Panc1 (cell line): Measurements from ENCODE around the gene BCORL1.

ENCODE experiments used
- POLR2AphosphoS5 ChIP-seq: IDR thresholded peaks from 2 replicates; pipeline ENCODE4 v1.6.1; 2012; ENCODE audit warnings: mild to moderate bottlenecking, low read depth, low read length, moderate library complexity
- SIN3A ChIP-seq: IDR thresholded peaks from 2 replicates; pipeline ENCODE4 v1.6.1; 2012; ENCODE audit warnings: low read depth, mild to moderate bottlenecking, low read length, moderate library complexity, borderline replicate concordance; ENCODE audit not compliant: insufficient read depth
- TCF7L2 ChIP-seq: IDR thresholded peaks from 2 replicates; pipeline ENCODE4 v1.6.1; 2011; ENCODE audit warnings: mild to moderate bottlenecking, low read depth, low read length, inconsistent platforms
- TF ChIP-seq, protein P1 (sequence below): fragments of 450-650 bp; IDR thresholded peaks from 2 replicates; pipeline ENCODE4 v1.5.1; 2017; ENCODE audit warnings: mild to moderate bottlenecking
- TF ChIP-seq, protein P2 (sequence below), 2 experiments: IDR thresholded peaks; 2 replicates each; pipeline ENCODE4 v1.6.1; 2011 to 2012; ENCODE audit warnings: low read depth in 2 of 2, control low read depth in 1 of 2, low read length in 1 of 2, mild to moderate bottlenecking in 1 of 2, moderate library complexity in 1 of 2; ENCODE audit not compliant: insufficient read depth in 1 of 2

DNA sequence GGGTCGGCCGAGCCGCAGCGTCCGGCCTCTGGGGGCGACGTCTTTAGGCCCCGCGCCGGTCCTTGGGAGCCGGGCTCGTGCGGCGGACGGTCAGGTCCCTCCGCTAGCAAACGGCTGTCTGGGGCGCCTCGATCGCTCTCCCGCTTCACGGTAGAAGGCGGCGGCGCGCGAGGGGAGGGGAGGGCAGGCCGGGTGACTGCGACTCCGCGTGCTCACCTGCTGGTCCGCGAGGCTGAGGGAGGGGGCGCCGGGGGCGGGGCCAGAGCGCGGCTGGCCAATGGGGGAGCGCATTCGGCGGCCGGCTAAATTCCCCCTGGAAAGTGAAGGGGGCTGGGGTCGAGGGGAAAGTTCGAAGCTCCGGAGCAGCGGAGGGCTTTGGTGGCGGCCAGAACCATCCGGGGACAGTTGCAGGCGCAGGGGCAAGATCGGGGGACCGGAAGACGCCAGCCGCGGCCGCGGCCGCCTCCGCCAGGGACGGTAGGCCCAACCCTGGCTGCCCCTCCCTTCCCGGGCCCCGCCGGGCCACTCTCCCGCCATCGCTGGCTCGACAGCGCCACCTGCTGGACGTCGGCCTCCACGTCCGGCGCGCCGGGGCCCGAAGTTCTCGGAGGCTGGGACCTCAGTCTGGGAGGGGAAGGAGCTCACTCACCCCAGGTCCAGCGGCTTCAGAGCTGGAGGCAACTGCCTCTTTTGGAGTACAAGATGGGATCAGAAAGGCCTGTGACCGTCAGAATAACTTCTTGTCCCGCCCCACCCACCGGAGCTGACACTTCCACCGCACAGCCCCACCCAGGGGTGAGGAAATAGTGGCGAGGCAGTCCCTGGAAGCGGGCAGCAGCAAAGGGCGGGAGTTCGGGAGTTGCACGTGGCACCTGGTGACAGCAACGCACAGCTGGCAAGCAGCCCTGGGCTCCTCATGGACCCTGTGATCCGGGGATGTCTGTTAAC is 78.0 kb downstream of the BCORL1 start:
- TF ChIP-seq POLR2AphosphoS5 (peak; percentile 59), TCF7L2 (no peak), SIN3A (peak; percentile 54; the same call in 1 of the 2 replicates)
- TF ChIP-seq, protein P1, sequence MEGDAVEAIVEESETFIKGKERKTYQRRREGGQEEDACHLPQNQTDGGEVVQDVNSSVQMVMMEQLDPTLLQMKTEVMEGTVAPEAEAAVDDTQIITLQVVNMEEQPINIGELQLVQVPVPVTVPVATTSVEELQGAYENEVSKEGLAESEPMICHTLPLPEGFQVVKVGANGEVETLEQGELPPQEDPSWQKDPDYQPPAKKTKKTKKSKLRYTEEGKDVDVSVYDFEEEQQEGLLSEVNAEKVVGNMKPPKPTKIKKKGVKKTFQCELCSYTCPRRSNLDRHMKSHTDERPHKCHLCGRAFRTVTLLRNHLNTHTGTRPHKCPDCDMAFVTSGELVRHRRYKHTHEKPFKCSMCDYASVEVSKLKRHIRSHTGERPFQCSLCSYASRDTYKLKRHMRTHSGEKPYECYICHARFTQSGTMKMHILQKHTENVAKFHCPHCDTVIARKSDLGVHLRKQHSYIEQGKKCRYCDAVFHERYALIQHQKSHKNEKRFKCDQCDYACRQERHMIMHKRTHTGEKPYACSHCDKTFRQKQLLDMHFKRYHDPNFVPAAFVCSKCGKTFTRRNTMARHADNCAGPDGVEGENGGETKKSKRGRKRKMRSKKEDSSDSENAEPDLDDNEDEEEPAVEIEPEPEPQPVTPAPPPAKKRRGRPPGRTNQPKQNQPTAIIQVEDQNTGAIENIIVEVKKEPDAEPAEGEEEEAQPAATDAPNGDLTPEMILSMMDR = no peak
- TF ChIP-seq, protein P2, sequence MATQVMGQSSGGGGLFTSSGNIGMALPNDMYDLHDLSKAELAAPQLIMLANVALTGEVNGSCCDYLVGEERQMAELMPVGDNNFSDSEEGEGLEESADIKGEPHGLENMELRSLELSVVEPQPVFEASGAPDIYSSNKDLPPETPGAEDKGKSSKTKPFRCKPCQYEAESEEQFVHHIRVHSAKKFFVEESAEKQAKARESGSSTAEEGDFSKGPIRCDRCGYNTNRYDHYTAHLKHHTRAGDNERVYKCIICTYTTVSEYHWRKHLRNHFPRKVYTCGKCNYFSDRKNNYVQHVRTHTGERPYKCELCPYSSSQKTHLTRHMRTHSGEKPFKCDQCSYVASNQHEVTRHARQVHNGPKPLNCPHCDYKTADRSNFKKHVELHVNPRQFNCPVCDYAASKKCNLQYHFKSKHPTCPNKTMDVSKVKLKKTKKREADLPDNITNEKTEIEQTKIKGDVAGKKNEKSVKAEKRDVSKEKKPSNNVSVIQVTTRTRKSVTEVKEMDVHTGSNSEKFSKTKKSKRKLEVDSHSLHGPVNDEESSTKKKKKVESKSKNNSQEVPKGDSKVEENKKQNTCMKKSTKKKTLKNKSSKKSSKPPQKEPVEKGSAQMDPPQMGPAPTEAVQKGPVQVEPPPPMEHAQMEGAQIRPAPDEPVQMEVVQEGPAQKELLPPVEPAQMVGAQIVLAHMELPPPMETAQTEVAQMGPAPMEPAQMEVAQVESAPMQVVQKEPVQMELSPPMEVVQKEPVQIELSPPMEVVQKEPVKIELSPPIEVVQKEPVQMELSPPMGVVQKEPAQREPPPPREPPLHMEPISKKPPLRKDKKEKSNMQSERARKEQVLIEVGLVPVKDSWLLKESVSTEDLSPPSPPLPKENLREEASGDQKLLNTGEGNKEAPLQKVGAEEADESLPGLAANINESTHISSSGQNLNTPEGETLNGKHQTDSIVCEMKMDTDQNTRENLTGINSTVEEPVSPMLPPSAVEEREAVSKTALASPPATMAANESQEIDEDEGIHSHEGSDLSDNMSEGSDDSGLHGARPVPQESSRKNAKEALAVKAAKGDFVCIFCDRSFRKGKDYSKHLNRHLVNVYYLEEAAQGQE (IDR thresholded peaks at IDR 0.05; ENCODE audit: insufficient read depth in 1 of 2, low read depth in 2 of 2, low read length in 1 of 2) = no peak
